SU-DHL-6 (cell line): ENCODE measurements around the gene SCN4B.

Experiments
- H2AFZ ChIP-seq: fragments of 200-600 bp; sonication (generic); 2 replicates; pipeline ENCODE4 v1.6.1; 2014; ENCODE audit warnings: low read depth, mild to moderate bottlenecking, moderate library complexity, mixed read lengths, antibody characterized with exemption, low read length; ENCODE audit not compliant: severe bottlenecking
- H3F3A ChIP-seq: fragments of 200-600 bp; shearing (Covaris generic); 2 replicates; pipeline ENCODE4 v1.6.0; 2016; ENCODE audit warnings: antibody characterized with exemption, mild to moderate bottlenecking; ENCODE audit not compliant: insufficient read depth
- H3K27ac ChIP-seq: fragments of 200-600 bp; sonication (generic); 2 replicates; pipeline ENCODE4 v1.5.1; 2016; ENCODE audit warnings: low read depth, mild to moderate bottlenecking, low read length, moderate library complexity, mixed read lengths
- H3K27me3 ChIP-seq: fragments of 200-600 bp; sonication (generic), shearing (Covaris generic); 2 replicates; pipeline ENCODE4 v1.6.0; 2014; ENCODE audit warnings: mild to moderate bottlenecking, low read length
- H3K36me3 ChIP-seq: fragments of 200-600 bp; sonication (generic); 2 replicates; pipeline ENCODE4 v1.6.1; 2014; ENCODE audit warnings: mild to moderate bottlenecking, low read length, mixed read lengths
- H3K4me2 ChIP-seq: fragments of 300-600, 200-600 bp; shearing (Covaris generic), sonication (generic); 2 replicates; pipeline ENCODE4 v1.6.0; 2014; ENCODE audit warnings: low read length, low read depth, mild to moderate bottlenecking; ENCODE audit not compliant: poor library complexity, severe bottlenecking
- H3K4me3 ChIP-seq: fragments of 200-600 bp; sonication (generic); 2 replicates; pipeline ENCODE4 v1.5.1; 2014; ENCODE audit warnings: antibody characterized with exemption, low read length, mild to moderate bottlenecking, mixed read lengths; ENCODE audit not compliant: insufficient read depth, poor library complexity, severe bottlenecking
- H3K79me2 ChIP-seq: fragments of 200-600 bp; sonication (generic); 2 replicates; pipeline ENCODE4 v1.6.1; 2014; ENCODE audit warnings: mild to moderate bottlenecking, low read length, moderate library complexity; ENCODE audit not compliant: insufficient read depth
- H3K9ac ChIP-seq: fragments of 200-600 bp; sonication (generic); 2 replicates; pipeline ENCODE4 v1.7.0; 2014; ENCODE audit warnings: mild to moderate bottlenecking, low read length
- H3K9me2 ChIP-seq: fragments of 200-600 bp; sonication (generic); replicated peaks from 2 replicates; pipeline ENCODE4 v1.6.1; 2014; ENCODE audit warnings: low read length; ENCODE audit not compliant: insufficient read depth
- H3K9me3 ChIP-seq: fragments of 200-600 bp; sonication (generic); 2 replicates; pipeline ENCODE4 v1.6.1; 2014; ENCODE audit warnings: low read length, mixed read lengths; ENCODE audit not compliant: insufficient read depth
- H4K20me1 ChIP-seq: fragments of 200-600 bp; sonication (generic); 2 replicates; pipeline ENCODE4 v1.6.1; 2014; ENCODE audit warnings: low read depth, mild to moderate bottlenecking, antibody characterized with exemption, low read length, moderate library complexity, mixed read lengths
- CTCF ChIP-seq: fragments of 200-600 bp; sonication (generic); IDR thresholded peaks from one replicate; pipeline ENCODE4 v1.5.1; 2017; ENCODE audit warnings: antibody characterized with exemption, mild to moderate bottlenecking, low read length, moderate library complexity; ENCODE audit not compliant: insufficient read depth, poor library complexity, severe bottlenecking
- EZH2phosphoT487 ChIP-seq: fragments of 200-600 bp; sonication (generic), shearing (Covaris generic); conservative IDR thresholded peaks from 2 replicates; pipeline ENCODE4 v1.6.1; 2018; ENCODE audit warnings: mild to moderate bottlenecking, antibody characterized with exemption, low read length, moderate library complexity, mixed read lengths

The SCN4B gene

GRCh38 chr11:118135051-118135795, 17.4 kb downstream of the SCN4B start:
- no peaks in the 10 kb centered on the region for H3K9me2 ChIP-seq
- H3K4me3 ChIP-seq = no peak overlapping the region
- no peaks in the 10 kb centered on the region for H4K20me1 ChIP-seq
- no peak overlapping the region for H3K4me2 ChIP-seq
- no peak overlapping the region for H3K9ac ChIP-seq
- no peaks in the 10 kb centered on the region for H3K79me2 ChIP-seq
- no peaks in the 10 kb centered on the region for H3K9me3 ChIP-seq
- H3K27ac ChIP-seq = no peak overlapping the region
- no peaks in the 10 kb centered on the region for H3K27me3 ChIP-seq
- H3F3A ChIP-seq = no peaks in the 10 kb centered on the region
- TF ChIP-seq CTCF = no peak
- TF ChIP-seq EZH2phosphoT487 = no peak
- H3K36me3 ChIP-seq = no peaks in the 10 kb centered on the region
- H2AFZ ChIP-seq = no peak overlapping the region

- H3K27me3 ChIP-seq = no peaks in the 10 kb centered on the region
- no peak overlapping the region for H3K9ac ChIP-seq
- no peaks in the 10 kb centered on the region for H3F3A ChIP-seq
- no peak overlapping the region for H3K4me2 ChIP-seq
- H4K20me1 ChIP-seq = no peaks in the 10 kb centered on the region
- no peaks in the 10 kb centered on the region for H3K36me3 ChIP-seq
- TF ChIP-seq EZH2phosphoT487 = no peak
- no peak for TF ChIP-seq CTCF
- no peaks in the 10 kb centered on the region for H3K79me2 ChIP-seq
- H3K4me3 ChIP-seq = no peak overlapping the region
- no peaks in the 10 kb centered on the region for H3K9me3 ChIP-seq
- no peaks in the 10 kb centered on the region for H3K9me2 ChIP-seq
- no peak overlapping the region for H2AFZ ChIP-seq
- H3K27ac ChIP-seq = no peak overlapping the region
Measured at GRCh38 chr11:118133816-118134215, 18.8 kb downstream of the SCN4B start.

- Histone ChIP-seq H3K9me3 (no peaks in the 10 kb centered on the region), H3K4me3 (no peak overlapping the region), H2AFZ (no peak overlapping the region), H3K4me2 (no peak overlapping the region), H3K9me2 (no peaks in the 10 kb centered on the region), H3K79me2 (no peaks in the 10 kb centered on the region), H3K36me3 (no peaks in the 10 kb centered on the region), H3K27me3 (no peaks in the 10 kb centered on the region), H3F3A (no peaks in the 10 kb centered on the region), H3K9ac (no peak overlapping the region), H4K20me1 (no peaks in the 10 kb centered on the region), H3K27ac (no peak overlapping the region)
- TF ChIP-seq CTCF (no peak), EZH2phosphoT487 (no peak)
Measured at GRCh38 chr11:118132385-118133151, 20.1 kb downstream of the SCN4B start.
